ENCODE data around the gene NAXD.

NAXD gene

DNA sequence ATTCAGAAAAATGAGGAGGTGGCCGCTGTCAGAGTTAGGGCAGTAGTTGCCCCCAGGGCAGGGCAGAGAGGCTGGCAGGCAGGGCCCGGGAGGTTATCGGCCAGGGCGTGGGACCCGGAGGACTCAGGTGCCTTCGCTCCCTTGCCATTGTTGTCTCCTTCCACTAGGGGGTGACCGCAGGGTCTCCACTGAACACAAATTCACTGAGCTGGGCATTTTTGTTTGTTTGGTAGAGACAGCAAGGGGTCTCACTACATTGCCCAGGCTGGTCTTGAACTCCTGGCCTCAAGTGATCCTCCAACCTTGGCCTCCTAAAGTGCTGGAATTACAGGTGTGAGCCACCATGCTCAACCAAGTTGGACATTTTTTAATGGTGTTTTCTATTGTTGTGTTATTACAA is 65.5 kb downstream of the NAXD start:
- H3K4me1 ChIP-seq (ENCODE audit: control insufficient read depth, insufficient read depth, low read length): no peaks in the 10 kb centered on the region
- ChIA-PET CTCF (interaction anchor here (0.7 to 1.4 kb wide), 5 partner anchors 11 to 225 kb away, joined by 3 to 4 read pairs (median 3); no protein-coding TSS in a partner anchor), POLR2A (interaction anchor here (1.3 kb wide), 1 partner anchor 34 kb away, joined by 8 read pairs; no protein-coding TSS in a partner anchor)
- H3K36me3 ChIP-seq (ENCODE audit: control insufficient read depth in 2 of 2, insufficient read depth in 1 of 2, low read length in 2 of 2): peaks cover 1 to 78% of the 10 kb centered on the region in 2 experiments; a peak in 2 of 3 replicates
- no peak overlapping the region for H3K27ac ChIP-seq (ENCODE audit: extremely low read depth, low read depth, low read length)
- TF ChIP-seq ZNF202 (tag by site-specific recombination; IDR thresholded peaks at IDR 0.05; ENCODE audit: borderline replicate concordance) (no peak), ZNF121 (tag by site-specific recombination; IDR thresholded peaks at IDR 0.05) (peak; percentile 95)
- TF ChIP-seq, protein P1, sequence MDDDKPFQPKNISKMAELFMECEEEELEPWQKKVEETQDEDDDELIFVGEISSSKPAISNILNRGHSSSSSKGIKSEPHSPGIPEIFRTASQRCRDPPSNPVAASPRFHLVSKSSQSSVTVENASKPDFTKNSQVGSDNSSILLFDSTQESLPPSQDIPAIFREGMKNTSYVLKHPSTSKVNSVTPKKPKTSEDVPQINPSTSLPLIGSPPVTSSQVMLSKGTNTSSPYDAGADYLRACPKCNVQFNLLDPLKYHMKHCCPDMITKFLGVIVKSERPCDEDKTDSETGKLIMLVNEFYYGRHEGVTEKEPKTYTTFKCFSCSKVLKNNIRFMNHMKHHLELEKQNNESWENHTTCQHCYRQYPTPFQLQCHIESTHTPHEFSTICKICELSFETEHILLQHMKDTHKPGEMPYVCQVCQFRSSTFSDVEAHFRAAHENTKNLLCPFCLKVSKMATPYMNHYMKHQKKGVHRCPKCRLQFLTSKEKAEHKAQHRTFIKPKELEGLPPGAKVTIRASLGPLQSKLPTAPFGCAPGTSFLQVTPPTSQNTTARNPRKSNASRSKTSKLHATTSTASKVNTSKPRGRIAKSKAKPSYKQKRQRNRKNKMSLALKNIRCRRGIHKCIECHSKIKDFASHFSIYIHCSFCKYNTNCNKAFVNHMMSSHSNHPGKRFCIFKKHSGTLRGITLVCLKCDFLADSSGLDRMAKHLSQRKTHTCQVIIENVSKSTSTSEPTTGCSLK (tag by site-specific recombination; IDR thresholded peaks at IDR 0.05): no peak
- no peaks in the 10 kb centered on the region for H3K9me3 ChIP-seq (ENCODE audit: control insufficient read depth, insufficient read depth, low read depth, low read length)
- no peak overlapping the region for H3K4me3 ChIP-seq (ENCODE audit: low read depth, low read length)

DNA sequence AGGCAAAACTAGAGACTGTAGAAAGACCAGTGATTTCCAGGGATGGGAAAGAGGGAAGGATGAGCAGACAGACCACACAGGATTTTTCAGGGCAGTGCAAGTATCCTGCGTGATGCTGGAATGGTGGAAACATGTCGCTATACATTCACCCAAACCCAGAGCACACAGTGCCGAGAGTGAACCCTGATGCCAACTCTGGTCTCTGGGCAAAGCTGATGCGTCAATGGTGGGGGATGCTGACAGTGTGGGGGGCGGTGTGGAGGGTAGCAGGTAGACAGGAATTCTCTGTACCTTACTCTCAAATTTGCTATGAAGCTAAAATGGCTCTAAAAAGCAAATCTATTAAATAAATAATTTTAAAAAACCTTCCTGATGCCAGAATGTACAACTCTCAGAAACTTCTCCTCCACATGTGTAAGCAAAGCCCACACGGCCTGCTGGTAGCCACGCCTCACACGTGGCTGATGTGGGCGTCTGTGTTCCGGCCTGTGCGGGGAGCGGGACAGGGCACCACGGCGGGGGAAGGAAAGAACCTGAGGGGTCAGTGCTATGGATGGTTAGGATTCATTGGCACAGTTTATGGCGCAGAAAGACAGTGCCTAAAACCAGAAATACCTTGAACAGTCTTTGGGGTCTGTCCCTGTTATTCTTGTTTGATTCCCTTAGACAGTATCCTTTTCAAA is 66.7 kb downstream of the NAXD start:
- H3K36me3 ChIP-seq (ENCODE audit: control insufficient read depth in 2 of 2, insufficient read depth in 1 of 2, low read length in 2 of 2): peaks cover 10 to 76% of the 10 kb centered on the region in 2 experiments; a peak in 2 of 3 replicates
- ChIA-PET CTCF (interaction anchor here (0.6 to 0.7 kb wide), 2 partner anchors 33 to 235 kb away, joined by 3 read pairs; no protein-coding TSS in a partner anchor), POLR2A (no interaction called here)
- no peak overlapping the region for H3K27ac ChIP-seq (ENCODE audit: extremely low read depth, low read depth, low read length)
- H3K9me3 ChIP-seq (ENCODE audit: control insufficient read depth, insufficient read depth, low read depth, low read length): no peaks in the 10 kb centered on the region
- no peak overlapping the region for H3K4me3 ChIP-seq (ENCODE audit: low read depth, low read length)
- TF ChIP-seq ZNF624 (tag by site-specific recombination; IDR thresholded peaks at IDR 0.05) (no peak), ZNF16 (tag by site-specific recombination; IDR thresholded peaks at IDR 0.05; ENCODE audit: low read depth) (no peak), ZBTB21 (tag by site-specific recombination; IDR thresholded peaks at IDR 0.05) (no peak), TRIM28 (IDR thresholded peaks at IDR 0.05; ENCODE audit: borderline replicate concordance, low read length) (no peak), ZNF837 (tag by site-specific recombination; IDR thresholded peaks at IDR 0.05) (no peak), ZSCAN23 (tag by site-specific recombination; IDR thresholded peaks at IDR 0.05) (no peak), ZNF350 (tag by site-specific recombination; IDR thresholded peaks at IDR 0.05) (no peak), ZNF707 (tag by site-specific recombination; IDR thresholded peaks at IDR 0.05) (no peak)
- TF ChIP-seq, protein P2, sequence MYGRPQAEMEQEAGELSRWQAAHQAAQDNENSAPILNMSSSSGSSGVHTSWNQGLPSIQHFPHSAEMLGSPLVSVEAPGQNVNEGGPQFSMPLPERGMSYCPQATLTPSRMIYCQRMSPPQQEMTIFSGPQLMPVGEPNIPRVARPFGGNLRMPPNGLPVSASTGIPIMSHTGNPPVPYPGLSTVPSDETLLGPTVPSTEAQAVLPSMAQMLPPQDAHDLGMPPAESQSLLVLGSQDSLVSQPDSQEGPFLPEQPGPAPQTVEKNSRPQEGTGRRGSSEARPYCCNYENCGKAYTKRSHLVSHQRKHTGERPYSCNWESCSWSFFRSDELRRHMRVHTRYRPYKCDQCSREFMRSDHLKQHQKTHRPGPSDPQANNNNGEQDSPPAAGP (tag by site-specific recombination; IDR thresholded peaks at IDR 0.05): no peak
- no peaks in the 10 kb centered on the region for H3K4me1 ChIP-seq (ENCODE audit: control insufficient read depth, insufficient read depth, low read length)

DNA sequence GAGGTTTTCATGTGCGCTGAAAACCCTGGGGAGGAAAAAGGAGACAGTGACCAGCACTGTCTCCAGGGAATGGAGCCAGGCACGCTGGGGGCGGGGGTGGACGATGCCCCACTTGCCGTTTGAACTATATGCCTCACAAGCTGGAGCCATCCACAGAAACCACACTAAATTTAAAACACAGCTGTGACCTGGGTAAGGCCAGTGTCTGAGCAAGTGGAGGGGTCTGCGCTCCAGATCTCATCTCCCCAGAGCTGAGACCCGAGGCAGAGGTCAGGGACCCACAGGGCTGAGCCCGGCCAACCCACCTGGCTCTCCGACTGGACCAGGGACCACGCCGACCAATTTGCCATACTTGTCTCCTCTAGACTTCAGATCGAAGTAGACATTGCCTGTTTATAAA is 67.4 kb downstream of the NAXD start:
- no peaks in the 10 kb centered on the region for H3K4me1 ChIP-seq (ENCODE audit: control insufficient read depth, insufficient read depth, low read length)
- H3K27ac ChIP-seq (ENCODE audit: extremely low read depth, low read depth, low read length): no peak overlapping the region
- ChIA-PET CTCF (interaction anchor here (0.9 to 1.1 kb wide), 2 partner anchors 135 to 211 kb away, joined by 3 to 5 read pairs; no protein-coding TSS in a partner anchor), POLR2A (interaction anchor here (0.5 kb wide), 1 partner anchor 54 kb away, joined by 3 read pairs; no protein-coding TSS in a partner anchor)
- H3K36me3 ChIP-seq (ENCODE audit: control insufficient read depth in 2 of 2, insufficient read depth in 1 of 2, low read length in 2 of 2): peaks cover 10 to 79% of the 10 kb centered on the region in 2 experiments; a peak in 2 of 3 replicates
- no peaks in the 10 kb centered on the region for H3K9me3 ChIP-seq (ENCODE audit: control insufficient read depth, insufficient read depth, low read depth, low read length)
- H3K4me3 ChIP-seq (ENCODE audit: low read depth, low read length): no peak overlapping the region
- TF ChIP-seq, protein P3, sequence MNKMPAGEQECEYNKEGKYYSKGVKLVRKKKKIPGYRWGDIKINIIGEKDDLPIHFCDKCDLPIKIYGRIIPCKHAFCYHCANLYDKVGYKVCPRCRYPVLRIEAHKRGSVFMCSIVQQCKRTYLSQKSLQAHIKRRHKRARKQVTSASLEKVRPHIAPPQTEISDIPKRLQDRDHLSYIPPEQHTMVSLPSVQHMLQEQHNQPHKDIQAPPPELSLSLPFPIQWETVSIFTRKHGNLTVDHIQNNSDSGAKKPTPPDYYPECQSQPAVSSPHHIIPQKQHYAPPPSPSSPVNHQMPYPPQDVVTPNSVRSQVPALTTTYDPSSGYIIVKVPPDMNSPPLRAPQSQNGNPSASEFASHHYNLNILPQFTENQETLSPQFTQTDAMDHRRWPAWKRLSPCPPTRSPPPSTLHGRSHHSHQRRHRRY (tag by site-specific recombination; IDR thresholded peaks at IDR 0.05): no peak
- TF ChIP-seq, protein P4, sequence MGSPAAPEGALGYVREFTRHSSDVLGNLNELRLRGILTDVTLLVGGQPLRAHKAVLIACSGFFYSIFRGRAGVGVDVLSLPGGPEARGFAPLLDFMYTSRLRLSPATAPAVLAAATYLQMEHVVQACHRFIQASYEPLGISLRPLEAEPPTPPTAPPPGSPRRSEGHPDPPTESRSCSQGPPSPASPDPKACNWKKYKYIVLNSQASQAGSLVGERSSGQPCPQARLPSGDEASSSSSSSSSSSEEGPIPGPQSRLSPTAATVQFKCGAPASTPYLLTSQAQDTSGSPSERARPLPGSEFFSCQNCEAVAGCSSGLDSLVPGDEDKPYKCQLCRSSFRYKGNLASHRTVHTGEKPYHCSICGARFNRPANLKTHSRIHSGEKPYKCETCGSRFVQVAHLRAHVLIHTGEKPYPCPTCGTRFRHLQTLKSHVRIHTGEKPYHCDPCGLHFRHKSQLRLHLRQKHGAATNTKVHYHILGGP (tag by site-specific recombination; IDR thresholded peaks at IDR 0.05): no peak
- no peak for TF ChIP-seq ZNF423 (tag by site-specific recombination; IDR thresholded peaks at IDR 0.05)
- TF ChIP-seq, protein P5, sequence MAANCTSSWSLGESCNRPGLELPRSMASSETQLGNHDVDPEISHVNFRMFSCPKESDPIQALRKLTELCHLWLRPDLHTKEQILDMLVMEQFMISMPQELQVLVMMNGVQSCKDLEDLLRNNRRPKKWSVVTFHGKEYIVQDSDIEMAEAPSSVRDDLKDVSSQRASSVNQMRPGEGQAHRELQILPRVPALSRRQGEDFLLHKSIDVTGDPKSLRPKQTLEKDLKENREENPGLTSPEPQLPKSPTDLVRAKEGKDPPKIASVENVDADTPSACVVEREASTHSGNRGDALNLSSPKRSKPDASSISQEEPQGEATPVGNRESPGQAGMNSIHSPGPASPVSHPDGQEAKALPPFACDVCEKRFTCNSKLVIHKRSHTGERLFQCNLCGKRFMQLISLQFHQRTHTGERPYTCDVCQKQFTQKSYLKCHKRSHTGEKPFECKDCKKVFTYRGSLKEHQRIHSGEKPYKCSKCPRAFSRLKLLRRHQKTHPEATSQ (tag by site-specific recombination; IDR thresholded peaks at IDR 0.05): no peak
- TF ChIP-seq PRDM1 (tag by site-specific recombination; IDR thresholded peaks at IDR 0.05): no peak
- no peak for TF ChIP-seq HOXA7 (CRISPR knock-in tag; IDR thresholded peaks at IDR 0.05; ENCODE audit: borderline replicate concordance)
- no peak for TF ChIP-seq SP7 (tag by site-specific recombination; IDR thresholded peaks at IDR 0.05)
- no peak for TF ChIP-seq SP3 (tag by site-specific recombination; IDR thresholded peaks at IDR 0.05)
- TF ChIP-seq SCRT1 (tag by site-specific recombination; IDR thresholded peaks at IDR 0.05; ENCODE audit: borderline replicate concordance): no peak
- TF ChIP-seq ZNF37A (tag by site-specific recombination; IDR thresholded peaks at IDR 0.05): no peak
- TF ChIP-seq ZNF121 (tag by site-specific recombination; IDR thresholded peaks at IDR 0.05): no peak
- no peak for TF ChIP-seq ZNF157 (tag by site-specific recombination; IDR thresholded peaks at IDR 0.05)
- no peak for TF ChIP-seq RBAK (tag by site-specific recombination; IDR thresholded peaks at IDR 0.05)
- TF ChIP-seq ZNF23 (tag by site-specific recombination; IDR thresholded peaks at IDR 0.05; ENCODE audit: borderline replicate concordance): no peak
